Endodermal cell (in vitro differentiated cells): ENCODE measurements around the gene HEG1. TPM values are rescaled to one million over a fixed set of nuclear protein-coding genes. Genes with fewer than 3 reads are reported as not detected.

Experiments used
- DNase-seq: peaks from one replicate; pipeline ENCODE4 v3.0.0-alpha.2; 2017
- H3K27ac ChIP-seq: 2 replicates; pipeline ENCODE4 v1.5.1; 2013; ENCODE audit warnings: mild to moderate bottlenecking, low read depth, low read length, moderate library complexity
- H3K27me3 ChIP-seq: 2 replicates; pipeline ENCODE4 v1.6.1; 2013; ENCODE audit warnings: mild to moderate bottlenecking, low read length, moderate library complexity; ENCODE audit not compliant: insufficient read depth, control insufficient read depth, poor library complexity, severe bottlenecking
- H3K36me3 ChIP-seq: 2 replicates; pipeline ENCODE4 v1.7.0; 2013; ENCODE audit warnings: mild to moderate bottlenecking, low read length, moderate library complexity; ENCODE audit not compliant: control insufficient read depth, insufficient read depth
- H3K4me1 ChIP-seq: one replicate; pipeline ENCODE4 v1.7.0; 2013; ENCODE audit warnings: low read length; ENCODE audit not compliant: control insufficient read depth, insufficient read depth
- H3K4me3 ChIP-seq: 2 replicates; pipeline ENCODE4 v1.5.1; 2013; ENCODE audit warnings: mild to moderate bottlenecking, low read length, moderate library complexity
- H3K9ac ChIP-seq: 2 replicates; pipeline ENCODE4 v1.6.1; 2013; ENCODE audit warnings: mild to moderate bottlenecking, low read length, moderate library complexity; ENCODE audit not compliant: poor library complexity, severe bottlenecking; ENCODE audit errors: extremely low read depth
- H3K9me3 ChIP-seq: 2 replicates; pipeline ENCODE4 v1.6.1; 2013; ENCODE audit warnings: mild to moderate bottlenecking, low read length, moderate library complexity; ENCODE audit not compliant: control insufficient read depth
- H3K27ac Mint-ChIP-seq: 2 replicates; pipeline ENCODE4 v1.8.0; 2020; ENCODE audit warnings: mixed read lengths
- H3K27me3 Mint-ChIP-seq: 2 replicates; pipeline ENCODE4 v1.8.0; 2021; ENCODE audit warnings: mild to moderate bottlenecking, mixed read lengths; ENCODE audit not compliant: insufficient read depth
- H3K36me3 Mint-ChIP-seq: 2 replicates; pipeline ENCODE4 v1.8.0; 2020; ENCODE audit warnings: low read depth, mixed read lengths
- H3K4me1 Mint-ChIP-seq: 2 replicates; pipeline ENCODE4 v1.8.0; 2020; ENCODE audit warnings: mixed read lengths
- H3K4me3 Mint-ChIP-seq: 2 replicates; pipeline ENCODE4 v1.8.0; 2020; ENCODE audit warnings: mild to moderate bottlenecking, moderate library complexity, mixed read lengths
- H3K9me3 Mint-ChIP-seq: 2 replicates; pipeline ENCODE4 v1.8.0; 2020; ENCODE audit warnings: mild to moderate bottlenecking, mixed read lengths
- CTCF ChIP-seq: fragments of 200-600 bp; sonication (generic); conservative IDR thresholded peaks from 2 replicates; pipeline ENCODE4 v1.5.0; 2021; ENCODE audit warnings: antibody characterized with exemption, mild to moderate bottlenecking
- WGBS, 2 experiments: methylation state at CpG; one replicate each; pipeline versions ENCODE4 v1.1.5 to v1.1.7; 2013; ENCODE audit warnings: missing lambda C conversion rate in 2 of 2, mixed read lengths in 1 of 2; ENCODE audit not compliant: insufficient coverage in 1 of 2, insufficient read length in 1 of 2; 5-methylcytosine and 5-hydroxymethylcytosine counted together
- total RNA-seq, 2 donors: library from RNA; stranded (reverse); fragmentation: NEBNext Ultra II Directional in 1 of 2; extraction: Animal tissue kit (Norgen Biotek cat#: 25700) in 1 of 2; gene quantifications; 2 replicates in 1 of 2; 3 replicates in 1 of 2; pipeline ENCODE4 v1.2.1, GENCODE V29; 2021

HEG1 gene
- total RNA-seq, 2 donors from 2014 or later, result 25.5 to 27.0 TPM

- H3K27me3 Mint-ChIP-seq, result no peaks in the 10 kb centered on the region
- Histone ChIP-seq H3K4me1 (peaks cover 3% of the 10 kb centered on the region), H3K36me3 (peaks cover 35% of the 10 kb centered on the region), H3K9ac (no peak overlapping the region), H3K27ac (peak overlapping the region; percentile 77), H3K27me3 (no peaks in the 10 kb centered on the region), H3K4me3 (no peak overlapping the region), H3K9me3 (peaks cover 25% of the 10 kb centered on the region)
- H3K4me1 Mint-ChIP-seq, result peaks cover 14% of the 10 kb centered on the region
- H3K27ac Mint-ChIP-seq, result peak overlapping the region; percentile 74
- whole genome bisulfite sequencing, 2 experiments, result 71 to 86% methylated on average over 1 to 3 of the region's 3 CpGs
- no peak for TF ChIP-seq CTCF
- DNase-seq, result no peak
- H3K9me3 Mint-ChIP-seq, result peaks cover 12% of the 10 kb centered on the region
- no peak overlapping the region for H3K4me3 Mint-ChIP-seq
- H3K36me3 Mint-ChIP-seq, result peaks cover 32% of the 10 kb centered on the region
These were observed 23.1 kb downstream of the HEG1 start for GRCh38 chr3:125032683-125033082.

- H3K27ac Mint-ChIP-seq, result peak overlapping the region; percentile 74
- Histone ChIP-seq H3K9ac (no peak overlapping the region), H3K36me3 (peaks cover 40% of the 10 kb centered on the region), H3K4me3 (no peak overlapping the region), H3K4me1 (no peaks in the 10 kb centered on the region), H3K27me3 (no peaks in the 10 kb centered on the region), H3K27ac (peak overlapping the region; percentile 77), H3K9me3 (peaks cover 25% of the 10 kb centered on the region)
- 63 to 78% methylated on average over 2 to 5 of the region's 5 CpGs for WGBS, 2 experiments
- no peak overlapping the region for H3K4me3 Mint-ChIP-seq
- peaks cover 37% of the 10 kb centered on the region for H3K36me3 Mint-ChIP-seq
- DNase-seq, result peak; percentile 73
- H3K27me3 Mint-ChIP-seq, result no peaks in the 10 kb centered on the region
- H3K9me3 Mint-ChIP-seq, result peaks cover 12% of the 10 kb centered on the region
- H3K4me1 Mint-ChIP-seq, result peaks cover 12% of the 10 kb centered on the region
- TF ChIP-seq CTCF, result peak; percentile 53
These were observed 23.6 kb downstream of the HEG1 start for GRCh38 chr3:125032100-125032643.

- no peak overlapping the region for H3K27ac ChIP-seq
- H3K9me3 ChIP-seq, result peaks cover 22% of the 10 kb centered on the region
- H3K4me1 Mint-ChIP-seq, result peaks cover 12% of the 10 kb centered on the region
- no peak overlapping the region for H3K9ac ChIP-seq
- no peak overlapping the region for H3K4me3 ChIP-seq
- no peak for TF ChIP-seq CTCF
- WGBS, 2 experiments, result 68 to 83% methylated on average over 2 to 4 of the region's 4 CpGs
- H3K27me3 ChIP-seq, result no peaks in the 10 kb centered on the region
- H3K36me3 ChIP-seq, result peaks cover 44% of the 10 kb centered on the region
- no peak overlapping the region for H3K4me3 Mint-ChIP-seq
- peaks cover 42% of the 10 kb centered on the region for H3K36me3 Mint-ChIP-seq
- no peaks in the 10 kb centered on the region for H3K27me3 Mint-ChIP-seq
- H3K27ac Mint-ChIP-seq, result no peak overlapping the region
- no peak for DNase-seq
- no peaks in the 10 kb centered on the region for H3K4me1 ChIP-seq
- H3K9me3 Mint-ChIP-seq, result peaks cover 12% of the 10 kb centered on the region
These were observed 24.3 kb downstream of the HEG1 start for GRCh38 chr3:125031544-125031943.
